Fibroblast of lung (primary cell): ENCODE measurements around the gene ZDHHC13. TPM values are rescaled to one million over a fixed set of nuclear protein-coding genes. Genes with fewer than 3 reads are reported as not detected.

Experiments used
- DNase-seq, 2 donors: peaks; one replicate each; pipeline versions ENCODE4 v3.0.0 to v3.0.0-alpha.2; 2010; ENCODE audit warnings: low read depth in 2 of 2
- H2AFZ ChIP-seq: 2 replicates; pipeline ENCODE4 v1.5.1; 2012; ENCODE audit warnings: low read length, control low read depth, inconsistent platforms
- H3K27ac ChIP-seq: 2 replicates; pipeline ENCODE4 v1.5.1; 2011; ENCODE audit warnings: low read length, control low read depth; ENCODE audit not compliant: insufficient read depth
- H3K27me3 ChIP-seq: 2 replicates; pipeline ENCODE4 v1.5.1; 2011; ENCODE audit warnings: mild to moderate bottlenecking, low read length; ENCODE audit not compliant: control insufficient read depth, insufficient read depth
- H3K36me3 ChIP-seq: 2 replicates; pipeline ENCODE4 v1.5.1; 2011; ENCODE audit warnings: low read length; ENCODE audit not compliant: control insufficient read depth, insufficient read depth
- H3K4me1 ChIP-seq: 2 replicates; pipeline ENCODE4 v1.5.1; 2011; ENCODE audit warnings: low read length; ENCODE audit not compliant: control insufficient read depth, insufficient read depth; ENCODE audit errors: extremely low read depth
- H3K4me2 ChIP-seq: 2 replicates; pipeline ENCODE4 v1.5.1; 2011; ENCODE audit warnings: low read length, control low read depth; ENCODE audit not compliant: insufficient read depth; ENCODE audit errors: extremely low read depth
- H3K4me3 ChIP-seq, 4 experiments: fragments of 200-600 bp in 1 of 4; sonication (generic) in 1 of 4; replicated peaks in 1 of 4; 2 replicates each; pipeline ENCODE4 v1.5.1; 2011 to 2016; ENCODE audit warnings: low read length in 4 of 4, low read depth in 3 of 4, mild to moderate bottlenecking in 3 of 4, control low read depth in 2 of 4, inconsistent platforms in 1 of 4, mixed read lengths in 1 of 4; ENCODE audit not compliant: insufficient read depth in 1 of 4; ENCODE audit errors: control extremely low read depth in 1 of 4
- H3K79me2 ChIP-seq: 2 replicates; pipeline ENCODE4 v1.5.1; 2012; ENCODE audit warnings: mild to moderate bottlenecking, low read length, inconsistent platforms; ENCODE audit not compliant: control insufficient read depth, insufficient read depth
- H3K9ac ChIP-seq: 2 replicates; pipeline ENCODE4 v1.5.1; 2011; ENCODE audit warnings: mild to moderate bottlenecking, low read length, control low read depth; ENCODE audit not compliant: insufficient read depth
- H3K9me3 ChIP-seq: 2 replicates; pipeline ENCODE4 v1.5.1; 2012; ENCODE audit warnings: low read depth, low read length; ENCODE audit not compliant: control insufficient read depth, insufficient read depth
- H4K20me1 ChIP-seq: 2 replicates; pipeline ENCODE4 v1.5.1; 2011; ENCODE audit warnings: low read length; ENCODE audit not compliant: control insufficient read depth, insufficient read depth; ENCODE audit errors: extremely low read depth
- CTCF ChIP-seq, 2 donors: IDR thresholded peaks in 1 of 2; conservative IDR thresholded peaks in 1 of 2; 1 replicate in 1 of 2; 2 replicates in 1 of 2; pipeline ENCODE4 v1.5.1; 2011 to 2012; ENCODE audit warnings: low read length in 2 of 2, control low read depth in 1 of 2, inconsistent platforms in 1 of 2, low read depth in 1 of 2, mild to moderate bottlenecking in 1 of 2
- EZH2 ChIP-seq: IDR thresholded peaks from 2 replicates; pipeline ENCODE4 v1.5.1; 2012; ENCODE audit warnings: low read length, control low read depth, mild to moderate bottlenecking; ENCODE audit errors: missing control alignments
- polyA plus RNA-seq, 2 donors: library from polyadenylated mRNA; depleted of rRNA in 1 of 2; stranded (reverse) in 1 of 2; unstranded in 1 of 2; fragments of >200 nt; gene quantifications; 2 replicates each; pipeline ENCODE4 v1.2.1, GENCODE V29; 2011 to 2012; ENCODE audit warnings: missing spikeins in 1 of 2
- total RNA-seq: library from RNA; depleted of rRNA; stranded (reverse); fragments of >200 nt; gene quantifications from 2 replicates; pipeline ENCODE4 v1.2.1, GENCODE V29; 2014

The ZDHHC13 gene
- total and polyA plus RNA-seq, 2 donors (not counting 1 experiment from before 2014, with no cell fraction given) = 11.1 to 16.1 TPM

GRCh38 chr11:19101796-19102520 lies 15.0 kb upstream of the ZDHHC13 start:
- no peak overlapping the region for H3K27ac ChIP-seq
- H3K4me2 ChIP-seq = no peak overlapping the region
- TF ChIP-seq EZH2 = no peak
- TF ChIP-seq CTCF (conservative IDR thresholded peaks at IDR 0.05 in 1 of 2, IDR thresholded peaks at IDR 0.05 in 1 of 2; ENCODE audit: low read depth in 1 of 2, low read length in 2 of 2) = no peak
- H3K36me3 ChIP-seq = no peaks in the 10 kb centered on the region
- H4K20me1 ChIP-seq = no peaks in the 10 kb centered on the region
- no peaks in the 10 kb centered on the region for H3K9me3 ChIP-seq
- DNase-seq = peak in 1 of 2 donors; percentile 27
- H3K27me3 ChIP-seq = peaks cover 16% of the 10 kb centered on the region
- H3K4me3 ChIP-seq = no peak overlapping the region
- H3K4me1 ChIP-seq = no peaks in the 10 kb centered on the region
- H3K79me2 ChIP-seq = no peaks in the 10 kb centered on the region
- H2AFZ ChIP-seq = no peak overlapping the region
- no peak overlapping the region for H3K9ac ChIP-seq

- no peak overlapping the region for H3K4me3 ChIP-seq
- H3K36me3 ChIP-seq = no peaks in the 10 kb centered on the region
- no peak overlapping the region for H3K9ac ChIP-seq
- H4K20me1 ChIP-seq = no peaks in the 10 kb centered on the region
- H3K4me1 ChIP-seq = no peaks in the 10 kb centered on the region
- no peak for DNase-seq
- no peak for TF ChIP-seq CTCF (conservative IDR thresholded peaks at IDR 0.05 in 1 of 2, IDR thresholded peaks at IDR 0.05 in 1 of 2; ENCODE audit: low read depth in 1 of 2, low read length in 2 of 2)
- no peak for TF ChIP-seq EZH2
- H2AFZ ChIP-seq = no peak overlapping the region
- peaks cover 16% of the 10 kb centered on the region for H3K27me3 ChIP-seq
- H3K27ac ChIP-seq = no peak overlapping the region
- no peak overlapping the region for H3K4me2 ChIP-seq
- H3K79me2 ChIP-seq = no peaks in the 10 kb centered on the region
- no peaks in the 10 kb centered on the region for H3K9me3 ChIP-seq
These were observed 14.5 kb upstream of the ZDHHC13 start for GRCh38 chr11:19102521-19102900.

- no peak for TF ChIP-seq EZH2
- no peak for TF ChIP-seq CTCF (conservative IDR thresholded peaks at IDR 0.05 in 1 of 2, IDR thresholded peaks at IDR 0.05 in 1 of 2; ENCODE audit: low read depth in 1 of 2, low read length in 2 of 2)
- no peak overlapping the region for H3K4me3 ChIP-seq
- no peak overlapping the region for H2AFZ ChIP-seq
- H3K36me3 ChIP-seq = no peaks in the 10 kb centered on the region
- no peaks in the 10 kb centered on the region for H3K79me2 ChIP-seq
- H3K27me3 ChIP-seq = peaks cover 16% of the 10 kb centered on the region
- H3K9ac ChIP-seq = no peak overlapping the region
- no peak for DNase-seq
- no peak overlapping the region for H3K4me2 ChIP-seq
- H3K9me3 ChIP-seq = no peaks in the 10 kb centered on the region
- H3K4me1 ChIP-seq = no peaks in the 10 kb centered on the region
- H3K27ac ChIP-seq = no peak overlapping the region
- no peaks in the 10 kb centered on the region for H4K20me1 ChIP-seq
These were observed 12.0 kb upstream of the ZDHHC13 start for GRCh38 chr11:19105011-19105410.
